HG03575 (cell line): ENCODE measurements around the gene PGS1.

Experiments
- ATAC-seq: cut with Tn5 transposase; IDR thresholded peaks from one replicate; pipeline ENCODE4 v1.9.1; 2021; ENCODE audit not compliant: unreplicated experiment, insufficient number of reproducible peaks, low FRiP score; ENCODE audit errors: extremely low read depth

The PGS1 gene

GRCh38 chr17:78377858-78378224 lies 608 bp upstream of the PGS1 start:
- no peak for ATAC-seq

- ATAC-seq = no peak
Observed at GRCh38 chr17:78379131-78379491, 662 bp downstream of the PGS1 start.

GRCh38 chr17:78380370-78380769 lies 1.9 kb downstream of the PGS1 start:
- ATAC-seq = no peak

- no peak for ATAC-seq
Observed at GRCh38 chr17:78381601-78382232, 3.3 kb downstream of the PGS1 start.

GRCh38 chr17:78383725-78384471 lies 5.4 kb downstream of the PGS1 start:
- no peak for ATAC-seq

- no peak for ATAC-seq
Observed at GRCh38 chr17:78384479-78385175, 6.2 kb downstream of the PGS1 start.

GRCh38 chr17:78387977-78388941 lies 9.8 kb downstream of the PGS1 start:
- ATAC-seq = no peak

- ATAC-seq = no peak
Observed at GRCh38 chr17:78390241-78391050, 12.0 kb downstream of the PGS1 start.

- ATAC-seq = no peak
Observed at GRCh38 chr17:78391051-78391431, 12.6 kb downstream of the PGS1 start.

- ATAC-seq = no peak
Observed at GRCh38 chr17:78391843-78392242, 13.4 kb downstream of the PGS1 start.

- ATAC-seq = no peak
Observed at GRCh38 chr17:78392295-78392694, 13.8 kb downstream of the PGS1 start.

- no peak for ATAC-seq
Observed at GRCh38 chr17:78393575-78393974, 15.1 kb downstream of the PGS1 start.

GRCh38 chr17:78394209-78394608 lies 15.8 kb downstream of the PGS1 start:
- no peak for ATAC-seq

GRCh38 chr17:78395155-78395554 lies 16.7 kb downstream of the PGS1 start:
- ATAC-seq = no peak

- ATAC-seq = no peak
Observed at GRCh38 chr17:78396441-78397337, 18.2 kb downstream of the PGS1 start.

GRCh38 chr17:78397681-78398101 lies 19.2 kb downstream of the PGS1 start:
- no peak for ATAC-seq

GRCh38 chr17:78398390-78398789 lies 19.9 kb downstream of the PGS1 start:
- ATAC-seq = no peak
